Brain microvascular endothelial cell (primary cell): ENCODE data around the gene LNX2.
A peak's percentile ranks its signal among the peaks of the same experiment; 100 is the strongest.

Source experiments
- DNase-seq: peaks from one replicate; pipeline ENCODE4 v3.0.0-alpha.2; 2020
- H3K27ac ChIP-seq: fragments of 250-450 bp; sonication (Bioruptor Pico); 2 replicates; pipeline ENCODE4 v1.5.1; 2020; ENCODE audit warnings: mild to moderate bottlenecking, moderate library complexity
- H3K27me3 ChIP-seq: fragments of 250-450 bp; sonication (Bioruptor Pico); replicated peaks from 2 replicates; pipeline ENCODE4 v1.5.1; 2020; ENCODE audit warnings: mild to moderate bottlenecking
- H3K36me3 ChIP-seq: fragments of 250-450 bp; sonication (Bioruptor Pico); replicated peaks from 2 replicates; pipeline ENCODE4 v1.5.1; 2020; ENCODE audit warnings: mild to moderate bottlenecking
- H3K4me3 ChIP-seq: 2 replicates; pipeline ENCODE4 v1.5.1; 2011; ENCODE audit warnings: low read depth, mild to moderate bottlenecking, control low read depth, low read length, moderate library complexity
- CTCF ChIP-seq: IDR thresholded peaks from 2 replicates; pipeline ENCODE4 v1.5.1; 2011; ENCODE audit warnings: low read depth, mild to moderate bottlenecking, moderate library complexity, low read length, control low read depth, inconsistent platforms; ENCODE audit errors: missing control alignments
- in situ Hi-C: cut with HindIII; loops from 2 replicates; pipeline ENCODE4 v1.10.0; 2017; ENCODE audit warnings: low sequenced_read_pairs, low pct_ligation_motif_present

The LNX2 gene

GRCh38 chr13:27619728-27620376, 477 bp downstream of the LNX2 start:
- peak; percentile 11 for DNase-seq
- Histone ChIP-seq H3K36me3 (peaks cover 6% of the 10 kb centered on the region), H3K27me3 (no peaks in the 10 kb centered on the region), H3K4me3 (peak overlapping the region; percentile 74), H3K27ac (peak overlapping the region; percentile 51)
- peak; percentile 23 for TF ChIP-seq CTCF
- in situ Hi-C loops: no loop called here

GRCh38 chr13:27619093-27619727, 1.1 kb downstream of the LNX2 start:
- Histone ChIP-seq H3K36me3 (peaks cover 6% of the 10 kb centered on the region), H3K4me3 (peak overlapping the region; percentile 74), H3K27me3 (no peaks in the 10 kb centered on the region), H3K27ac (no peak overlapping the region)
- no peak for DNase-seq
- in situ Hi-C loops: no loop called here
- TF ChIP-seq CTCF: no peak

GRCh38 chr13:27617881-27618321, 2.4 kb downstream of the LNX2 start:
- peaks cover 2% of the 10 kb centered on the region for H3K36me3 ChIP-seq
- TF ChIP-seq CTCF: no peak
- in situ Hi-C loops: no loop called here
- no peak overlapping the region for H3K4me3 ChIP-seq
- H3K27me3 ChIP-seq: no peaks in the 10 kb centered on the region
- no peak for DNase-seq
- H3K27ac ChIP-seq: no peak overlapping the region

GRCh38 chr13:27613628-27614027, 6.7 kb downstream of the LNX2 start:
- in situ Hi-C loops: no loop called here
- Histone ChIP-seq H3K36me3 (no peaks in the 10 kb centered on the region), H3K4me3 (no peak overlapping the region), H3K27ac (no peak overlapping the region), H3K27me3 (no peaks in the 10 kb centered on the region)
- TF ChIP-seq CTCF: no peak
- no peak for DNase-seq

- H3K36me3 ChIP-seq: no peaks in the 10 kb centered on the region
- no peak for TF ChIP-seq CTCF
- H3K4me3 ChIP-seq: no peak overlapping the region
- no peaks in the 10 kb centered on the region for H3K27me3 ChIP-seq
- H3K27ac ChIP-seq: peak overlapping the region; percentile 42
- in situ Hi-C loops: no loop called here
- peak; percentile 89 for DNase-seq
Measured at GRCh38 chr13:27607125-27607524, 13.2 kb downstream of the LNX2 start.
